Breast epithelium (tissue), 3 donors: Measurements from ENCODE around the gene SLC25A24.
"Not testable (repeated sequence)": the region's sequence is repeated elsewhere in the genome, so short reads cannot be mapped to it uniquely, and the experiment has no call there.

Experiments used
- POLR2A ChIP-seq: fragments of 450-650 bp; IDR thresholded peaks from one replicate; pipeline ENCODE4 v1.6.1; 2016; ENCODE audit warnings: antibody characterized with exemption, mild to moderate bottlenecking, moderate library complexity
- POLR2AphosphoS5 ChIP-seq, 3 donors: sonication (generic); formaldehyde crosslinking; IDR thresholded peaks; one replicate each; pipeline ENCODE4 v1.6.1; 2017; ENCODE audit warnings: antibody characterized with exemption in 3 of 3

GRCh38 chr1:108214641-108215465 is 14.7 kb upstream of the SLC25A24 start:
- not testable (repeated sequence) for TF ChIP-seq POLR2A; POLR2AphosphoS5 (IDR thresholded peaks at IDR 0.05)
